Measurements from ENCODE around the gene NHEJ1.
"Not testable (repeated sequence)": the region's sequence is repeated elsewhere in the genome, so short reads cannot be mapped to it uniquely, and the experiment has no call there.

Gene NHEJ1

GRCh38 chr2:219201331-219201730 lies 40.7 kb upstream of the NHEJ1 start:
- H3K9ac ChIP-seq (ENCODE audit: low read depth in 1 of 2, low read length in 2 of 2); H3K27me3 ChIP-seq (ENCODE audit: control insufficient read depth in 1 of 2, insufficient read depth in 2 of 2, low read length in 2 of 2); H3K4me3 ChIP-seq (ENCODE audit: low read depth in 1 of 2, low read length in 2 of 2); H3K36me3 ChIP-seq (ENCODE audit: control insufficient read depth in 1 of 2, insufficient read depth in 2 of 2, low read length in 2 of 2); H3K4me1 ChIP-seq (ENCODE audit: control insufficient read depth in 1 of 2, insufficient read depth in 2 of 2, low read length in 2 of 2); H3K27ac ChIP-seq (ENCODE audit: low read depth, low read length); H3K9me3 ChIP-seq (ENCODE audit: control insufficient read depth in 1 of 2, low read length in 2 of 2): not testable (repeated sequence)

GRCh38 chr2:219200502-219201326 lies 40.1 kb upstream of the NHEJ1 start:
- H3K36me3 ChIP-seq (ENCODE audit: control insufficient read depth in 1 of 2, insufficient read depth in 2 of 2, low read length in 2 of 2); H3K9ac ChIP-seq (ENCODE audit: low read depth in 1 of 2, low read length in 2 of 2); H3K4me1 ChIP-seq (ENCODE audit: control insufficient read depth in 1 of 2, insufficient read depth in 2 of 2, low read length in 2 of 2); H3K27ac ChIP-seq (ENCODE audit: low read depth, low read length); H3K4me3 ChIP-seq (ENCODE audit: low read depth in 1 of 2, low read length in 2 of 2); H3K27me3 ChIP-seq (ENCODE audit: control insufficient read depth in 1 of 2, insufficient read depth in 2 of 2, low read length in 2 of 2); H3K9me3 ChIP-seq (ENCODE audit: control insufficient read depth in 1 of 2, low read length in 2 of 2): not testable (repeated sequence)

GRCh38 chr2:219199470-219200211 lies 39.0 kb upstream of the NHEJ1 start:
- Histone ChIP-seq H3K9ac (ENCODE audit: low read depth in 1 of 2, low read length in 2 of 2) (no peak overlapping the region), H3K9me3 (ENCODE audit: control insufficient read depth in 1 of 2, low read length in 2 of 2) (no peaks in the 10 kb centered on the region), H3K27me3 (ENCODE audit: control insufficient read depth in 1 of 2, insufficient read depth in 2 of 2, low read length in 2 of 2) (no peaks in the 10 kb centered on the region), H3K27ac (ENCODE audit: low read depth, low read length) (no peak overlapping the region), H3K36me3 (ENCODE audit: control insufficient read depth in 1 of 2, insufficient read depth in 2 of 2, low read length in 2 of 2) (no peaks in the 10 kb centered on the region), H3K4me1 (ENCODE audit: control insufficient read depth in 1 of 2, insufficient read depth in 2 of 2, low read length in 2 of 2) (no peaks in the 10 kb centered on the region), H3K4me3 (ENCODE audit: low read depth in 1 of 2, low read length in 2 of 2) (no peak overlapping the region)

GRCh38 chr2:219198974-219199373 lies 38.4 kb upstream of the NHEJ1 start:
- H3K36me3 ChIP-seq (ENCODE audit: control insufficient read depth in 1 of 2, insufficient read depth in 2 of 2, low read length in 2 of 2), result no peaks in the 10 kb centered on the region
- H3K4me1 ChIP-seq (ENCODE audit: control insufficient read depth in 1 of 2, insufficient read depth in 2 of 2, low read length in 2 of 2), result no peaks in the 10 kb centered on the region
- no peak overlapping the region for H3K27ac ChIP-seq (ENCODE audit: low read depth, low read length)
- no peaks in the 10 kb centered on the region for H3K27me3 ChIP-seq (ENCODE audit: control insufficient read depth in 1 of 2, insufficient read depth in 2 of 2, low read length in 2 of 2)
- H3K9ac ChIP-seq (ENCODE audit: low read depth in 1 of 2, low read length in 2 of 2), result no peak overlapping the region
- H3K9me3 ChIP-seq (ENCODE audit: control insufficient read depth in 1 of 2, low read length in 2 of 2), result no peaks in the 10 kb centered on the region
- H3K4me3 ChIP-seq (ENCODE audit: low read depth in 1 of 2, low read length in 2 of 2), result no peak overlapping the region

- Histone ChIP-seq H3K9me3 (ENCODE audit: control insufficient read depth in 1 of 2, low read length in 2 of 2) (no peaks in the 10 kb centered on the region), H3K4me1 (ENCODE audit: control insufficient read depth in 1 of 2, insufficient read depth in 2 of 2, low read length in 2 of 2) (no peaks in the 10 kb centered on the region), H3K9ac (ENCODE audit: low read depth in 1 of 2, low read length in 2 of 2) (no peak overlapping the region), H3K27me3 (ENCODE audit: control insufficient read depth in 1 of 2, insufficient read depth in 2 of 2, low read length in 2 of 2) (no peaks in the 10 kb centered on the region), H3K36me3 (ENCODE audit: control insufficient read depth in 1 of 2, insufficient read depth in 2 of 2, low read length in 2 of 2) (no peaks in the 10 kb centered on the region), H3K27ac (ENCODE audit: low read depth, low read length) (no peak overlapping the region), H3K4me3 (ENCODE audit: low read depth in 1 of 2, low read length in 2 of 2) (no peak overlapping the region)
Observed at GRCh38 chr2:219197388-219197787, 36.8 kb upstream of the NHEJ1 start.

- H3K36me3 ChIP-seq (ENCODE audit: control insufficient read depth in 1 of 2, insufficient read depth in 2 of 2, low read length in 2 of 2), result peaks cover 26 to 27% of the 10 kb centered on the region in 2 donors
- H3K4me3 ChIP-seq (ENCODE audit: low read depth in 1 of 2, low read length in 2 of 2), result no peak overlapping the region
- no peaks in the 10 kb centered on the region for H3K9me3 ChIP-seq (ENCODE audit: control insufficient read depth in 1 of 2, low read length in 2 of 2)
- no peak overlapping the region for H3K9ac ChIP-seq (ENCODE audit: low read depth in 1 of 2, low read length in 2 of 2)
- no peaks in the 10 kb centered on the region for H3K27me3 ChIP-seq (ENCODE audit: control insufficient read depth in 1 of 2, insufficient read depth in 2 of 2, low read length in 2 of 2)
- H3K4me1 ChIP-seq (ENCODE audit: control insufficient read depth in 1 of 2, insufficient read depth in 2 of 2, low read length in 2 of 2), result no peaks in the 10 kb centered on the region
- no peak overlapping the region for H3K27ac ChIP-seq (ENCODE audit: low read depth, low read length)
Observed at GRCh38 chr2:219186754-219187456, 26.3 kb upstream of the NHEJ1 start.

- Histone ChIP-seq H3K4me3 (ENCODE audit: low read depth in 1 of 2, low read length in 2 of 2) (no peak overlapping the region), H3K36me3 (ENCODE audit: control insufficient read depth in 1 of 2, insufficient read depth in 2 of 2, low read length in 2 of 2) (peaks cover 43 to 51% of the 10 kb centered on the region in 2 donors), H3K4me1 (ENCODE audit: control insufficient read depth in 1 of 2, insufficient read depth in 2 of 2, low read length in 2 of 2) (peaks cover 7% of the 10 kb centered on the region in 2 donors), H3K27me3 (ENCODE audit: control insufficient read depth in 1 of 2, insufficient read depth in 2 of 2, low read length in 2 of 2) (no peaks in the 10 kb centered on the region), H3K27ac (ENCODE audit: low read depth, low read length) (no peak overlapping the region), H3K9me3 (ENCODE audit: control insufficient read depth in 1 of 2, low read length in 2 of 2) (no peaks in the 10 kb centered on the region), H3K9ac (ENCODE audit: low read depth in 1 of 2, low read length in 2 of 2) (no peak overlapping the region)
Observed at GRCh38 chr2:219184121-219184520, 23.5 kb upstream of the NHEJ1 start.

- Histone ChIP-seq H3K9ac (ENCODE audit: low read depth in 1 of 2, low read length in 2 of 2) (no peak overlapping the region), H3K9me3 (ENCODE audit: control insufficient read depth in 1 of 2, low read length in 2 of 2) (no peaks in the 10 kb centered on the region), H3K27ac (ENCODE audit: low read depth, low read length) (no peak overlapping the region), H3K4me3 (ENCODE audit: low read depth in 1 of 2, low read length in 2 of 2) (no peak overlapping the region), H3K36me3 (ENCODE audit: control insufficient read depth in 1 of 2, insufficient read depth in 2 of 2, low read length in 2 of 2) (peaks cover 43 to 51% of the 10 kb centered on the region in 2 donors), H3K27me3 (ENCODE audit: control insufficient read depth in 1 of 2, insufficient read depth in 2 of 2, low read length in 2 of 2) (no peaks in the 10 kb centered on the region), H3K4me1 (ENCODE audit: control insufficient read depth in 1 of 2, insufficient read depth in 2 of 2, low read length in 2 of 2) (peaks cover 11 to 13% of the 10 kb centered on the region in 2 donors)
Observed at GRCh38 chr2:219183151-219183772, 22.6 kb upstream of the NHEJ1 start.

- Histone ChIP-seq H3K36me3 (ENCODE audit: control insufficient read depth in 1 of 2, insufficient read depth in 2 of 2, low read length in 2 of 2) (peaks cover 43 to 51% of the 10 kb centered on the region in 2 donors), H3K9ac (ENCODE audit: low read depth in 1 of 2, low read length in 2 of 2) (no peak overlapping the region), H3K4me1 (ENCODE audit: control insufficient read depth in 1 of 2, insufficient read depth in 2 of 2, low read length in 2 of 2) (peaks cover 13% of the 10 kb centered on the region in 2 donors), H3K4me3 (ENCODE audit: low read depth in 1 of 2, low read length in 2 of 2) (no peak overlapping the region), H3K27me3 (ENCODE audit: control insufficient read depth in 1 of 2, insufficient read depth in 2 of 2, low read length in 2 of 2) (no peaks in the 10 kb centered on the region), H3K27ac (ENCODE audit: low read depth, low read length) (no peak overlapping the region), H3K9me3 (ENCODE audit: control insufficient read depth in 1 of 2, low read length in 2 of 2) (no peaks in the 10 kb centered on the region)
Observed at GRCh38 chr2:219182331-219183150, 21.9 kb upstream of the NHEJ1 start.
